ENCODE data around the gene PPIL6. TPM values are rescaled to one million over a fixed set of nuclear protein-coding genes. Genes with fewer than 3 reads are reported as not detected.

PPIL6 gene
- total RNA-seq, 1 experiment from 2014 or later, result not detected

- peaks cover 83% of the 10 kb centered on the region for H3K36me3 Mint-ChIP-seq (ENCODE audit: insufficient read depth, unreplicated experiment)
- H3K27ac Mint-ChIP-seq (ENCODE audit: unreplicated experiment), result no peak overlapping the region
- intact Hi-C loops (cut with micrococcal nuclease; ENCODE audit: unreplicated experiment), result no loop called here
- Histone ChIP-seq H3K4me1 (no peaks in the 10 kb centered on the region), H3K27me3 (replicated peaks; ENCODE audit: control insufficient read depth, insufficient read depth, low read length) (no peaks in the 10 kb centered on the region), H3K4me3 (ENCODE audit: low read depth, low read length) (no peak overlapping the region), H3K9me3 (no peaks in the 10 kb centered on the region), H3K36me3 (ENCODE audit: control insufficient read depth, insufficient read depth, low read length) (peaks cover 5% of the 10 kb centered on the region)
- no peak overlapping the region for H3K4me3 Mint-ChIP-seq (ENCODE audit: unreplicated experiment)
- H3K9me3 Mint-ChIP-seq (ENCODE audit: unreplicated experiment), result no peaks in the 10 kb centered on the region
- no TSS peak for BruUV-seq (replicated peaks)
- H3K4me1 Mint-ChIP-seq (ENCODE audit: low read depth, unreplicated experiment), result peaks cover 9% of the 10 kb centered on the region
- no peak for TF ChIP-seq CTCF (IDR thresholded peaks at IDR 0.05; ENCODE audit: insufficient read depth in 1 of 2, low read depth in 1 of 2, low read length in 1 of 2, severe bottlenecking in 1 of 2, unreplicated experiment in 1 of 2)
- CTCF ChIA-PET, result no interaction called here
- H3K27me3 Mint-ChIP-seq (ENCODE audit: insufficient read depth, unreplicated experiment), result no peaks in the 10 kb centered on the region
- POLR2A ChIA-PET, result no interaction called here
- DNase-seq, result no peak
These were observed 68.3 kb downstream of the PPIL6 start for GRCh38 chr6:109372130-109372529.

- intact Hi-C loops (cut with micrococcal nuclease; ENCODE audit: unreplicated experiment), result no loop called here
- Histone ChIP-seq H3K4me1 (no peaks in the 10 kb centered on the region), H3K36me3 (ENCODE audit: control insufficient read depth, insufficient read depth, low read length) (peaks cover 5% of the 10 kb centered on the region), H3K27me3 (replicated peaks; ENCODE audit: control insufficient read depth, insufficient read depth, low read length) (no peaks in the 10 kb centered on the region), H3K4me3 (ENCODE audit: low read depth, low read length) (no peak overlapping the region), H3K9me3 (no peaks in the 10 kb centered on the region)
- no peak for DNase-seq
- no peak for TF ChIP-seq CTCF (IDR thresholded peaks at IDR 0.05; ENCODE audit: insufficient read depth in 1 of 2, low read depth in 1 of 2, low read length in 1 of 2, severe bottlenecking in 1 of 2, unreplicated experiment in 1 of 2)
- no TSS peak for BruUV-seq (replicated peaks)
- H3K36me3 Mint-ChIP-seq (ENCODE audit: insufficient read depth, unreplicated experiment), result peaks cover 73% of the 10 kb centered on the region
- no peaks in the 10 kb centered on the region for H3K27me3 Mint-ChIP-seq (ENCODE audit: insufficient read depth, unreplicated experiment)
- peaks cover 9% of the 10 kb centered on the region for H3K4me1 Mint-ChIP-seq (ENCODE audit: low read depth, unreplicated experiment)
- ChIA-PET CTCF (no interaction called here), POLR2A (no interaction called here)
- H3K4me3 Mint-ChIP-seq (ENCODE audit: unreplicated experiment), result no peak overlapping the region
- no peaks in the 10 kb centered on the region for H3K9me3 Mint-ChIP-seq (ENCODE audit: unreplicated experiment)
- no peak overlapping the region for H3K27ac Mint-ChIP-seq (ENCODE audit: unreplicated experiment)
These were observed 69.6 kb downstream of the PPIL6 start for GRCh38 chr6:109370792-109371191.

- CTCF ChIA-PET, result no interaction called here
- intact Hi-C loops (cut with micrococcal nuclease; ENCODE audit: unreplicated experiment), result no loop called here
- H3K27me3 ChIP-seq (replicated peaks; ENCODE audit: control insufficient read depth, insufficient read depth, low read length), result no peaks in the 10 kb centered on the region
- TF ChIP-seq CTCF (IDR thresholded peaks at IDR 0.05; ENCODE audit: insufficient read depth in 1 of 2, low read depth in 1 of 2, low read length in 1 of 2, severe bottlenecking in 1 of 2, unreplicated experiment in 1 of 2), result no peak
- Mint-ChIP-seq H3K27ac (ENCODE audit: unreplicated experiment) (no peak overlapping the region), H3K4me3 (ENCODE audit: unreplicated experiment) (no peak overlapping the region), H3K36me3 (ENCODE audit: insufficient read depth, unreplicated experiment) (peaks cover 70% of the 10 kb centered on the region), H3K9me3 (ENCODE audit: unreplicated experiment) (no peaks in the 10 kb centered on the region), H3K4me1 (ENCODE audit: low read depth, unreplicated experiment) (peaks cover 9% of the 10 kb centered on the region), H3K27me3 (ENCODE audit: insufficient read depth, unreplicated experiment) (no peaks in the 10 kb centered on the region)
- peaks cover 5% of the 10 kb centered on the region for H3K36me3 ChIP-seq (ENCODE audit: control insufficient read depth, insufficient read depth, low read length)
- POLR2A ChIA-PET, result no interaction called here
- BruUV-seq (replicated peaks), result no TSS peak
- no peaks in the 10 kb centered on the region for H3K9me3 ChIP-seq
- DNase-seq, result no peak
- H3K4me3 ChIP-seq (ENCODE audit: low read depth, low read length), result no peak overlapping the region
- no peaks in the 10 kb centered on the region for H3K4me1 ChIP-seq
These were observed 70.1 kb downstream of the PPIL6 start for GRCh38 chr6:109370336-109370735.
